GM21737 (cell line): ENCODE results near the gene MYLIP.
A peak's percentile ranks its signal among the peaks of the same experiment; 100 is the strongest.

Experiments used
- ATAC-seq: cut with Tn5 transposase; IDR thresholded peaks from one replicate; pipeline ENCODE4 v1.9.1; 2021; ENCODE audit warnings: mild to moderate bottlenecking, moderate library complexity; ENCODE audit not compliant: unreplicated experiment

Gene MYLIP

DNA sequence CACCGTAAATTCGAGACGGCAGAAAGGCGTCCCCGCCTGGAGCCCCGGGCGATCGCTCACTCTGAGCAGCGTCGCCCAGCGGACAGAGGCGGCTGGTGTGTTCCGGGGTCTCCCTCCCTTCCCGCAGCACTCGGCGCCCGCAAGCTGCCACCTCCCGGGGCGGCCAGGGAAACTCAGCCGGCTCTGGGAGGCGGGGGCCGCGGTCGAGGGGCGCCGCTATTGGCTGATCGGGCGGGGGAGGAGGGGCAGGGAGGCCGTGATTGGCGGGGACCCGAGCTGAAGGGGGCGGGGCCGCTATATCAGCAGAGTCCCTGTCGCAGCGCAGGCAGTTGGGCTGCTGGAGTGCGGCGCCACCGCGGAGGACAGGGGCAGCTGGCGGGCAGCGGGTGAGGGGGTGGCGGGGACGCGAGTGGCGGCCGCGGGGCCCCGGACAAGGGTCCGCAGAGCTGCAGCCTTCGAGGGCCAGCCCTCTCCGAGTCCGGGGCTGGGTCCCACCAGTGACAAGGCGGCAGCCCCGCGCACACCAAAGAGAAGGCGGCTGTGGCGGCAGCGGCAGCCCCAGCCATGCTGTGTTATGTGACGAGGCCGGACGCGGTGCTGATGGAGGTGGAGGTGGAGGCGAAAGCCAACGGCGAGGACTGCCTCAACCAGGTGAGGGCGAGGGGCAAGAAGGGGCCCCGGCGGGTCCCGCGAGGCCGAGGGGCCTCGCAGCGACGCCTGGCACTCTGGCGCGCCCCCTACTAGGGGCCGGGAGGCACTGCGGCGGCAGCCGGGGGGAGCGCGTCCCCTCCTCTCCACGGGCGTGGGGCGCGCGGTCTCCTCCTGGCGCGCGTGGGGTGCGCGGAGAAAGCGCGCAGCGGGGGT is at the start of gene MYLIP:
MYLIP (plus strand) TSS at position 328 of the 864 bp plus-strand sequence; CDS start at position 565, 237 bp downstream.
- peak; percentile 79 for ATAC-seq

DNA sequence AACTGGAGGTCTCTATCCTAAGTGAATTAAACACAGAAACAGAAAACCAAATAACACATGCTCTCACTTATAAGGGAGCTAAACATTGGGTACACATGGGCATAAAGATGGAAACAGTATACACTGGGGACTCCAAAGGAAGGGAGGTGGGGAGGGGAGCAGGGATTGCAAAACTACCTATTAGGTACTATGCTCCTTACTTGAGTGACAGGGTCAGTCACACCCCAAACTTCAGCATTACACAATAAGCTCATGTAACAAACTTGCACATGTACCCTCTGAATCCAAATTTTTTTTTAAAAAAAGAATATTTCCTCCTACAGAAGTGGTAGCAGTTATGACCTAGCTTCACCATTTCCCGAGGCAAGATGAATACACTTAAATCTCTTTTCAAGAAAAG is 49.5 kb upstream of the MYLIP start:
- no peak for ATAC-seq

DNA sequence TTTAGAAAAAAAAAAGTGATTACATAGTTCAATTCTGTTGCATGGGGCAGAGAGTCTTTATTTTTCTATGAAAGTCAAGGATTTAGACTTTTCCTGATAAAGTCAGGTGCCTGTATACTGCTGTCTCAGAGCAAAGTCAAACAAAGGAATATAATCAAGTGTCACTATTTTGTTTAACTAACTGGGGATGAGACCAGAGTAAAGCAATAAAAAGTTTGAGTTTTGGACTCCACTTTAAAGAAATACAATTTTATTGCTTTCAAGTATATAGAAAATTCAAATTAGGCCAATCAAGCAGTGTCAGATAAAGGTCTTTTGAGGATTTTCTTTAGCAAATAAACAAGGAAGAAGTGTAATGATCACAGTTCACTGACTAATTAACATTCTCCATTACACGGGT is 48.7 kb upstream of the MYLIP start:
- no peak for ATAC-seq

DNA sequence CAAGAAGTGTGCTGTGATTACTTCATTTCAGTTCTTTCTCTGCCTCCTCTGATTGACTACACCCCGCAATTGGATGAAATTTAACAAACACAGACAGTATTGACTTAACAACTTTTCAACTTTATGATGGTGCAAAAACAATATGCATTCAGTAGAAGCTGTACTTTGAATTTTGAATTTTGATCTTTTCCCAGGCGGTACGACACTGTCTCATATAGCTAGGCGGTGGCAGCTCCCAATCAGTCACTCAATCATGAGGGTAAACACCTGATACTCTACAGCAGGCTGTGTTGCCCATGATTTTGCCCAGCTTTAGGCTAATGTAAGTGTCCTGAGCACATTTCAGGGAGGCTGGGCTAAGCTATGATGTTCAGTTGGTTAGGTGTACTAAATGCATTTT is 47.6 kb upstream of the MYLIP start:
- no peak for ATAC-seq

DNA sequence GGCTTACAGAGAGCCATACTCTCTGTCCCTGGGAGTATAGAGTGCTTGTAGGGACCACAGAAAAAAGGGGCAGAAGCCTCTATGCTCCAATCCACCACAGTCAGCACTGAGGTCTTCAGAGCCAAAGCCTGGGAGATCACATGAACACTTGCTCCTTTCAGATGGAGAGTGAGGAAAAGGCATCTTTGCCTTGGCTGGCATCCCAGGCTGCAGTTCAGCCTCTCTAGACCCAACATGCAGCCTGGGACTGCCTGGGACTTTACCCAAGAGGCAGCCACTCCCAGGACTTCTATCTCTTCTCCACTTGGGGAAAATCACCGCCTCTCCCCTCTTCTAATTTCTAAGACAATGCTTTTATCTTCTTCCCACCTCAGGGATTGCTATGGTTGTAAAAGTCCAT is 46.5 kb upstream of the MYLIP start:
- ATAC-seq = no peak

DNA sequence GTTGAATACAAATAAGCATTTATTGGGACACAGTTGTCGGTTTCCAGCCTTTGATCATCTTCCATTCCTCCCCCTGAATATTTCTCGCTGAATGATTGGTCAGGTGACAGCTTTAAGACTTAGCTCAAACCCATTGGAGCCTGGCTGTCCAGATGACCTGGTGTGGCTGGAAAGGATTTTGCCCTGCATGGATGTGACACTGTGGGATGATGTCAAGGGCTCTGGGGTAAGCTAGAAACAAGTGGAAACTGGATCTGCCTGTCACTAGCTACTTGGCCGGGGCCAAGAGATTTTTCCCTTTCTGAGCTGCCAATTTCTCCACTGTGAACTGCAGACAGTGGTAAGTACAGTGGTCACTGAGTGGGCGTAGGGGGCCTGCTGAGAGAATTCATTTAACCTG is 41.9 kb upstream of the MYLIP start:
- ATAC-seq = no peak

DNA sequence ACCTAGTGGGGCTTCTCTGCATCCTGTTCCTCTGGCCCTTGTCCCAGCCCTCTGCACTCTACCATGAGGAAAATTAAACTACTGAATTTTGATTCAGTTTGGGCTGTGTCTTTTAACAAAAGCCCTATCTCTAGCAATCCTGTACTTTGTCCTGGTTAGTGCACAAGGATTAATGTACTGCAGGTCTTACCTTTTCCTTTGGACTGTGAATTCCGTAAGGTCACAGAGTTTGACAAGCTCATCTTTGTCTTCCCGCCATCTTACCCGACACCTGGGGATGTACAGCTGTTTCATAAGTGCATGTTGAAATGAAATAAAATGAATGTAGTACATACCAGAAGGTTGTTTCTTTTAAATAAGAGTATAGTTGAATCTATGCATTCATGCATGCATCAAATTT is 41.5 kb upstream of the MYLIP start:
- ATAC-seq = no peak

DNA sequence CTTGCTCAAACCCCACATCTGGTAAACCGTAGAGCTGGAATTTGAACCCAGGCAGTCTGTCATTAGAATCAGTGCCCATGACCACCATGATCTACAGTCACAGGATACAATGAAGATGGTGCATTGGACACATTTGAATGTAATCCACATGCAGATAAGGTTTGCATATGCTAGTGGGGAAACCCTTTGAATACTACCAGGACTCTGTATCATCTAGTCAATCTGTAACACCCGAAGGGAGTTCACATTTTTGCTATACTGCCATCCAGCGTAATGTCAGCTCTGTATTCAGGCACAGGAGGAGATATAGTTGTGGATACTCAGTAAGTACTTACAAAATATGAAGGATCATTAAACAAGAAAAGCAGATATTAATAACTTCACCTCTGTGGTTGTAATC is 40.5 kb upstream of the MYLIP start:
- ATAC-seq = no peak

DNA sequence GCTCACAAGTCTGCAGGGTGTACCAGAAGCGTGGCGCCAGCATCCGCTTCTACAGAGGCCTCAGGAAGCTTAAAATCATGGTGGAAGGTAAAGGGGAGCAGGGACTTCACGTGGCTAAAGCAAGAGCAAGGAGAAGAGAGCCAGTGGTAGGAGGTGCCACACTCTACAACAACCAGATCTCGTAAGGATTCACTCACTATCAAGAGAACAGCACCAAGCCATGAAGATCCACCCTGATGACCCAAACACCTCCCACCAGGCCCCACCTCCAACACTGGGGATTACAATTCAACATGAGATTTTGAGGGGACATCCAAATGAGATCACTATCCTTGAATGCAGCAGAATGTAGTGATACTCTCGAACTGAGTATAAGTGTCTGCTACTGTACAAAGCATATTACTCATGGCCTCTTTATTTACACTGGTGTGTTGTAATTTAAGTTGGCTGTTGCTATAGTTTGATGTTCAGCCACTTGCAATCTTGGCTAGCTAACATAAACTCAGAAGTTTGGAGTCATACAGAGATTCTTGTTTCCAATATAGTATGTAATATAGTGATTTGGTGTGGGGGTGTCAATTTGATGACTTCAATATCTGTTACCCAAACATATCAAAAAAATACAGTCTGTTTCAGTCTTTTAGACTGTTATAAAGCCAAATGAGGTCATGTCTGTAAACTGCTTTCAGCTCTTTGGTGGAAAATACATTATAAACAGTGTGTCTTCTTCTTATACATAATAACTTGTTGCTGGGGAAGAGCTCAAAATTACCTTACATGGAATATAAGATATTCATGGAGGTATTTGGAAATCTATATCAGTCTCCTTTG is 39.4 kb upstream of the MYLIP start:
- no peak for ATAC-seq

DNA sequence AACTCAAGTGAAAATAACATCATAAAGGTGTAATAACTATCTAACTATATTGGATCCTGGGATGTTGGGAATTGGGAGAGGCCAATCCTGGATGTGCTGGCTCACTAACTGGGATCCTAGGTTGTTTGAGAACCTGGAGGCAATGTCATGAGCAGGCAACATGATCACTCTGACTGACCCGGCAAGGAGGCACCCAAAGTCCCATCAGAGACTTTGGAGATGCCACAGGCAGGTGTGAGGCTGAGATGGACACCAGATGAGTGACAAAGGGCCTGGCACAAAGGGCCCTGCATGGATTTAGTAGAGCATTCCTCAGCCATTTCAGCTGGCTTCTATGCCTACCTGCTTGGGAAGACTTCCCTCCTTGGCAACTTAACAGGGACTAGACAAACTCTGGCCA is 38.4 kb upstream of the MYLIP start:
- no peak for ATAC-seq

DNA sequence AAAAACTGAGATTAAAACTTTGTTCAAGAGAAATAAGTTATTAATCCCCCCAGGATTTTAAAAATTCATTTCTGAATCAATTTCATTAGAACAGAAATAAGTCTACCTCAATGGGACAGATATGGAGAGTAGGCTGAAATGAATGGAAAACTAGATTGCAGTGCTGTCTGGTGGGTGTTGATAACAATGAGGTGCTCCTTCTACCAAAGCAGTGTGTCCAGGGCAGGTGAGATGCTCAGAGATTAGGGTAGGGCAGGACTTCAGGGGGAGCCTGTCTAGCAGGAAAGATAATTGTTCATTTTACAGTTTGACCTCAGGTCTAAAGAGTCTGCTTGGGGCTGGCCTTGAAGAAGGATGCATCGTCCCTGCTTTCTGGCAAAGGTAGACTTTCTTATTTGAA is 38.0 kb upstream of the MYLIP start:
- no peak for ATAC-seq

DNA sequence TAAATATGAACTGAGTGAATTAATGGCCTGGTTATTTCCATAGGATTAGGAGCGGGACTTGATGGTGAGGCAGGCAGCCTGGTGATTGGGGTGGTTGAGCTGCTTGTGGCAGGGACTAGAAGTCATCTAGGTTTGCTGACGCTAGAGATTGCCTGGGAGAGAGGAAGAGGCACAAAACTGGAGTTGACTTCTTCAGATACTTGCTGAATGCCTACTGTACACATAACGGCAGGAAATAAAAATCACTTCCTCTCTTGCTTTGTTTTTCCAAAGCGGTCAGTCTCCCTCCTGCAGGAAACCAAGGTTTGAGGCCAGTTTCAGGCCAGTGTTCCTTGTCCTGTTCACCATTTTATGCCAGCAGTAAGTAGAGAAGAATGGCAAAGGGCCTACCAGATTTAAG is 36.7 kb upstream of the MYLIP start:
- no peak for ATAC-seq

DNA sequence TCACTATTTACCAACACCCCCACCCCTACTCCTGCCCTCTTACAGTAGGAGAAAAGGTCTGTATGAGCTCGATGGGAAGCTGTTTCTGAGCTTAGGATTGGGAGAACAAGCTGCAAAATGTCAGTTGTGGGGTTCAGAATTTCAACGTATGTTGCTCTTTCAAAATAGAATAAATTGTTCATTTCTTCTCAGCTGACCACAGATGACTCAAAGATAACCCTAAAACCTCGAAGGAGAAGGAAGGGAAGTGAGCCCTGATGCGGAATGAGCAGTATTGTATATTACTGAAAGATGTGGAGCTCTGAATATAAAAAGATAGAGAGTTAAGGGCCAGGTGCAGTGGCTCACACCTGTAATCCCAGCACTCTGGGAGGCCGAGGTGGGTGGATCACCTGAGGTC is 35.9 kb upstream of the MYLIP start:
- no peak for ATAC-seq

DNA sequence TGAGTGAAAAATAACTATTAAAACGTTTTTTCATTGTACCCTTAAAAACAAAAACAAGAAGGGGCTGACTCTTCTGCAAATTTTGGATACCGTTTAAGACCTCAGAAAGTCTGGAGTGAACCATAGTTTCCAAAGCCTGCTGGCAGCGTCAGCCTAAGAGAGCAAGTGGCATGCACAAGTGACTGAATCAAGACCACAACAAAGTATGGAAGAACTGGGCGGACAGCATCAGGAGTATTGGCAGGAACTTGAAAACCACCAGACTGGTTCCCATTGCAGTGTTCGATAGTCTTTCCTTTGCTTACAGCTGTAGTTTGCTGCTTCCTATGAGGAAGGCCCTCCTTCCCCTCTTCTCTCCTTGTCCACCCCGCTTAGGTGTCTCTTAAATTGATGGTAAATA is 33.7 kb upstream of the MYLIP start:
- ATAC-seq = no peak

DNA sequence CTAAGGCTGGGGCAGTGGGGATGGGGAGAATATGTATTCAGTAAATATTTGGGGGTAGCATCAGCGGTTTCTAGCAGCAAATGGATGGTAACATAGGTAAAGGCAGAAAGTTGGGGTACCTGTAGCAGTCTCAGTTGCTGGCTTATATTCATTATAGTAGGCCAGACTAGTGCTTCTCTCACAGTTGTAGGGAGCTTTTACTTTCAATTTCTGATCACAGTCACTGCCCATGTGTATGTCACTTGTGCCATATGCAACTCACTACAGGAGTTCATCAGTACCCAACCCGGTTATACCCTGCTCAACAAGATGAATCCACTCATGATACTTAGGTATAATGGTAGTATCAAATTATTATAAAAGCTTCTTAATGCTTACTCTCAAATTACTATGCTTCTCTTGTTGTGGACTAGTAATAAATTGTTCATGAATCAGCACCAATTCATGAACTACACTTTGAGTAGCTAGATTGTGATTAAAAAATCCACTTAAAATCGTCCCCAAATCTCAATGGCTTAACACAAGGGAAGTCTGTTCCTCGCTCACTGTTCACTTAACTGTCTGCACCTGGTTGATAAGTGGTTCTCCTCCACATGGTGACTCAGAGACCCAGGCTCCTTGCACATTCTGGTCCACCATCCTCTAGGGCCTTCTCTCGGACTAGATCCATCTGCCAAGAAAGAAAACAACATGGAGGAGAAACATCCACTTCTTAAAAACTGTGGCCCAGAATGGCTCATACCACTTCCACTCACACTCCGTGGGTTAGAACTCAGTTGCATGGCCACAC is 31.3 kb upstream of the MYLIP start:
- peak; percentile 72 for ATAC-seq

DNA sequence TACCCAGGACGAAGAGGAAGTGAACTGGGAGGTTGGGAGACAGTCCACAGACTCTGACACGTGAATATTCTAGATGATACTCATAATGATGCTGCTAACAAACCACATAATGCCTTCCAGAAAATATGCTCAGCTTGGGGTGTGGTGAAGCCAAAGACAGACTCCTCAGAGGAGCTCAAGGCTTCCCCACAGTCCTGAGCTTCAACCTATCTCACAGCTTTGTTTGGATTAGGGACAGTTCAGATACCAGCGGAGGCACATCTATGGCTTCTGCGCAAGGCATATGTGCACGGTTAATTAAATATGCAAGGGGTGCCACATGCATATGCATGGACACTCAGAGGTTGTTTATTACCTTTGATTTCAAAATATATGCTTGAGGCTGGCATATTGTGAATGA is 30.7 kb upstream of the MYLIP start:
- no peak for ATAC-seq

DNA sequence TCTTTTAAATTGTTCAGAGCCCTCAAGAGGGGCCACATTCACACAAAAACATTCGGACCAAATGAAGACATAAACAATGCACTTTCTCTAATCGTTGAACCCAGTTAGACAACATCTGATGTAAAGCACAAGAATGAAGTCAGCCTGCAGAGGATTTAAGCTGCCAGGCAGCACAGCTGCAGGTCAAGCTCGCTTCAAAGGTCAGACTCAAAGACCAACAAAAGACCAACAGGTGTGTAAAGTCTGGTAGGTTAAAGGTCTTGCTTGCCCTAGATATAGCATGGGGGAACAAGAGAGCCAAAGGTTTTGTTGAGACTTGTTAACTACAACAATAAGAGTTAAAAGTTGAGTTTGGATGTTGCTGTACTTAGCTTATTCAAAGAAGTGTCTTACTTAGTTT is 26.7 kb upstream of the MYLIP start:
- ATAC-seq = no peak

DNA sequence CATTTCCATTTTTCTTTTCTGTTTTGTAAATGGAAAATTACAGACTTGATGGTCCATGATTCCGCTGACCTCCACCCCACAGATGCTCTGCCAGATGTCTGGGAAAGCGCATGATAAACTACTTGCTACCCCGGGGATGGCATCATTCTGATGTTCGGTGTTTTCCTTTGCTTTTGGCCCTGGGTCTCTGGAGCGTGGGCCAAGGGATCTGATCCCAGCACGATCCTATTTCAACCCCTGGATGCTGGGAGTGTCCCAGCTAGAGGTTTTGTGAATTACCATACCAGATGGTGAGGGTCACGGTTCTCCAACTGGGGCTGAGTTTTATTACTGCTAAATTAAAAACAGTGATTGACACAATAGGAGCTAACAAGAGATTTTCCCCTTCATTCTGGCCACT is 25.2 kb upstream of the MYLIP start:
- ATAC-seq = no peak

DNA sequence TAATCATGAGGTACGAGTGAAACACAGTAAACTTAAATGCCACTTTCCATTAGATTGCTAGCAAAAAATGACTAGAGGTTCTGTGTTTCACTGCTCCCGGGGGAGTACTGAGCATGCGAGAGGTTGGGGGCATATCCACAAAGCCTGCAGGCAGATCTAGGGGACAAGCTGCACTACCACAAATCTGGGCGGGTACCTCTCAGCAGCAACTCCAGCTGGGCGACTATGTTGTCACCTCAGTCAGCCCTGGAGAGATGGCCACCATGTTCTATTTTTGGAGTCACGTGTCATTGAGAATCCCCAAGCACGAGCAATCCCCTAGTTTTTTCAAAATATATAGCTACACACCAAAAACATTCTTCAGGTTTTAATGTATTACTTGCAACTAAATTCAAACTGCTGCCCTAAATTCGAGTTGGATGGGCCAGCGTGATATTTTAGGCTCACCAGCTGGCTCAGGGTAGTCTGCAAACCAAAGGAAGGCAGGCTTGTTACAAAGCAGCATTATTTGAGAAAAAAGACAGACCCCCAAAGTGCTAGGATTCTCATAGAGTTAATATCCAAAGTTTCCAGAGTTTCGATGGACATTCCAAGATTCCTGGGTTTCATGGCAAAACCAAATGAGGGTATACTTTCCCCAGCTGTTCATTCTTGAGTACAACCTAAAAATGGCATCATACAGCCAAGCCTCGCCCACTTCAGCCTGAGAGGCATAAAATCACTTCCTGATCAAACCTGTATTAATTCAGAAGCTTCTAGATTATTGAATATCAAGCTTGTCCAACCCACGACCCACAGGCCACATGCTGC is 24.1 kb upstream of the MYLIP start:
- no peak for ATAC-seq

DNA sequence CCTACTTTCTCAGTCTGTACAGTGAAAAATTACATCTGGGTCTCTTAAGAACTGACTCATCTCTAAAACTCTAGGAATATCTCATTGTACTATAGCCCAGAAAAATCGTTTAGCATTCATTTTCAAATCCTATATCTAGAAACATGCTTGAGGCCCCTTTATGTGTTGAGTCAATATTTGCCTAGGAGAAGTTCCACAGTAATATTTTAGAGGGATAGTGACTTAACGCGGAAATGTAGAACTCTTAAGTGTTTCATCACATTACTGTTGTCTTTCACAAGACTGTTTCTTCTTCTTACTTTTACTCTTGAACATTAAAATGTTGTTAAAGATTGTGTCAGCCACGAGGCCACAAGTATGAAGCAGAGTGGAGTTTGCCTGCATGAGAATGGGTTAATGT is 23.0 kb upstream of the MYLIP start:
- ATAC-seq = no peak
